ENCODE results near the gene STIM1. TPM values are rescaled to one million over a fixed set of nuclear protein-coding genes. Genes with fewer than 3 reads are reported as not detected.
A peak's percentile ranks its signal among the peaks of the same experiment; 100 is the strongest.

Gene STIM1
- polyA plus RNA-seq, 2 donors = 29.5 to 42.7 TPM

DNA sequence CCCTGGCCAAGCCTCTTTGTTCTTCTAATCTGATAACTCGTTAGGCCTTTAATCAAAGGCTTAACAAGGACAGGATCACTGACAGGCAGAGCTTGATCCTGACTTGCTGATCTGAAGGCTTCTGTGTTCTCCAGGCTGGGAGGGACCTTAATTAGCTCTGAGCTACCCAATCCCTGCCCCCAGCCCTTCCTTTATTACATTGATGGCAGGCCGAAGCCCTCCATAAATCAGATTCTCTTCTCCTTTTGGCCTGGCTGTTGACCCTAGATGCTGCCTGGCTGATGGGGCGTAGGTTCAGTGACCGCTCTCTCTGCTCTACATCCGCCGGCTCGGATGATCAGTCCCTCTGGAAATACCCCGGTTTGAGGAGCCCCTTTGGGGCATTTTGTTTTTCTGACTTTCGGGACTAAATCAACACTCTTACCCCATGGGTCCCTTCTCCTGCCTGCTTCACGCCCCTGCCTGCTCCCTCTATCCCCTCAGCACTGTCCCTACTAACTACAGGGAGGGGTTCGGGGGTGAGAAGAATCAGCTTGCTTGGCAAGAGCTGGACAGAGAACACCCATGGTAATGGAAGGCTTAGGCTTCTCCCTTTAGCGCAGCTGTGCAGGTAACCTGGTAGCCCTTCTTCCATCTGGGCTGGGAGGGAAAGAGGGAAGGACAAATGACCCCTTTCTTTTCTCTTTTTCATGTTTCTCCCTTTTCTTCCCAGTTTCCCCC, 229.1 kb downstream of the STIM1 start:
- peaks cover 24 to 43% of the 10 kb centered on the region in 2 donors for H3K36me3 ChIP-seq (ENCODE audit: control insufficient read depth in 2 of 2, insufficient read depth in 2 of 2, low read length in 1 of 2)
- H3K4me3 ChIP-seq (ENCODE audit: low read depth in 1 of 2, low read length in 2 of 2) = no peak overlapping the region
- no peaks in the 10 kb centered on the region for H3K9me3 ChIP-seq (ENCODE audit: control insufficient read depth in 2 of 2, insufficient read depth in 1 of 2, low read depth in 1 of 2, low read length in 1 of 2)
- no peaks in the 10 kb centered on the region for H3K4me1 ChIP-seq (ENCODE audit: control insufficient read depth in 2 of 2, insufficient read depth in 2 of 2, low read length in 1 of 2)
- WGBS, 2 donors = 90 to 92% methylated on average over 12 of the region's 12 CpGs
- no peaks in the 10 kb centered on the region for H3K27me3 ChIP-seq (ENCODE audit: control insufficient read depth in 1 of 2, insufficient read depth in 2 of 2, low read length in 2 of 2)
- H3K27ac ChIP-seq (ENCODE audit: low read depth in 2 of 2, low read length in 1 of 2) = no peak overlapping the region

DNA sequence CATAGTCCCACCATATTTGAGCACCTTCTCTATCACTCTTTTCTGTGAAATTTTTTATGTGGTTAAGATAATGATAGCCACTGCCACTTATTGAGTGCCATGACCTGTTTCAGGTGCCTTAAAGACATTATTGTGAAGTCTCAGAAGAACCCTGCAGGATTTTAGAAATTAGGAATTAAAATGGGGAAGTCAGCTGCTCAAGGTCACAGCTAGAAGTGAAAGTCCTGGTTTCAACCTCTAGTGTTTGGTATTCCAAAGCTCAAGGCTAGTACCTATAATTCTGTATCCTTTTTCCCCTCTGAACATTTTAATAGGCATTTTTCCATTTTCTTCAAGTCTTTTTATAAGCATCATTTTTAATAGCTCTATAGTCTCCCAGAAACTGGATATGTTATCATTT, 230.1 kb downstream of the STIM1 start:
- no peaks in the 10 kb centered on the region for H3K4me1 ChIP-seq (ENCODE audit: control insufficient read depth in 2 of 2, insufficient read depth in 2 of 2, low read length in 1 of 2)
- H3K27ac ChIP-seq (ENCODE audit: low read depth in 2 of 2, low read length in 1 of 2) = no peak overlapping the region
- no peaks in the 10 kb centered on the region for H3K27me3 ChIP-seq (ENCODE audit: control insufficient read depth in 1 of 2, insufficient read depth in 2 of 2, low read length in 2 of 2)
- H3K4me3 ChIP-seq (ENCODE audit: low read depth in 1 of 2, low read length in 2 of 2) = no peak overlapping the region
- H3K36me3 ChIP-seq (ENCODE audit: control insufficient read depth in 2 of 2, insufficient read depth in 2 of 2, low read length in 1 of 2) = peaks cover 24 to 45% of the 10 kb centered on the region in 2 donors
- H3K9me3 ChIP-seq (ENCODE audit: control insufficient read depth in 2 of 2, insufficient read depth in 1 of 2, low read depth in 1 of 2, low read length in 1 of 2) = no peaks in the 10 kb centered on the region

DNA sequence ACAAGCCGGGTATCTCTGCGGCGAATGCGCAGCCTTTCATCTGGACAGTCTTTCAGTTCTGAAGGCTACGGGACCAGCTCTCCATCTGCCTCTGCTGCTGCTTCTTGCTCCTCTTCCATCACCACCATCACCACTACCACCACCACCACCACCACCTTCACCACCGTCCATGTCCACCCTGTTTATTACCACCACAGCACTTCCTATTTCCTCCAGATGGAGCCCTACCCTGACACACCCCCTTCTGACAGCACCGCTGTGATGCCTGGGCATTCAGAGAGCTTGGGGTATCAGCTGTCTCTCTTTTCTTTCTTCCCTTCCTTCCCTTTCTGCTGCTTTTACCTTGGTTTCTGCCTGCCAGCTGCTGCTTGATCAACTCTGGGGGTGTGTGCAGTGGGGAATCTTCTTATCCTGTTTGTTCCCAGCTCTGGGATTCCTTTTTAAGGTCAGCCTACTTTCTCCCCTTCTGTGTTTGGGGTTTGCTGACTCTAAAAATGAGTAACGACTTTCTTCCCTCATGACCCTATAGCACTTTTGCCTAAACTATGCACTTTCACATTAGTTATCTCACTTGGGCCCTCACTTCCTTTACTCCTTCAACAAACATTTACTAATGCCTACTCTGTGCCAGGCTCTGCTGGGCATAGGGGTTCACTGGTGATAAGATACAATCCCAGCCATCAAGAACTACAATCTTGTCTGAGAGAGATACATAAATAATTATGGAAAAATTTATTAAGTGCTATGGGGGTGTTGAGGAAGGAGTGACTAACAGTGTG, 231.3 kb downstream of the STIM1 start:
- peaks cover 21 to 50% of the 10 kb centered on the region in 2 donors for H3K36me3 ChIP-seq (ENCODE audit: control insufficient read depth in 2 of 2, insufficient read depth in 2 of 2, low read length in 1 of 2)
- H3K27ac ChIP-seq (ENCODE audit: low read depth in 2 of 2, low read length in 1 of 2) = no peak overlapping the region
- no peaks in the 10 kb centered on the region for H3K4me1 ChIP-seq (ENCODE audit: control insufficient read depth in 2 of 2, insufficient read depth in 2 of 2, low read length in 1 of 2)
- 87 to 88% methylated on average over 8 of the region's 8 CpGs for WGBS, 2 donors
- no peaks in the 10 kb centered on the region for H3K27me3 ChIP-seq (ENCODE audit: control insufficient read depth in 1 of 2, insufficient read depth in 2 of 2, low read length in 2 of 2)
- H3K4me3 ChIP-seq (ENCODE audit: low read depth in 1 of 2, low read length in 2 of 2) = no peak overlapping the region
- no peaks in the 10 kb centered on the region for H3K9me3 ChIP-seq (ENCODE audit: control insufficient read depth in 2 of 2, insufficient read depth in 1 of 2, low read depth in 1 of 2, low read length in 1 of 2)

DNA sequence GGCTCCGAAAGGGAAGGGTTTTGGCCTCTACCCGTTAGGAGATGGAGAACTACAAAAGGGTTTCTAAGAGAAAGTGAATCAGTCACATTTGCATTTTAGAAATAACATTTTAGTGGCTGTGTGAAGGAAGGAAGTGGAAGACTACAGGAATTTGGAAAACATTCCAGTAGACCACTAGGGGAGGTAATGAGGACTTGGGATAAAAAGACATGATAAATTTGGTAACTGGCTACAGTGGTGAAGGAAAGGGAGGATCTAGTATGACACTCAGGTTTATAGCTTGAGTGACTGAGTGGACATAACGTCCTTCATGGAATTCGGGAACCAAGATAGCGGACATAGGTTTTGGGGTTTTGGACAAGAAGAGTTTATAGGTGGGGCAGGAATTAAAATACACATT, 232.1 kb downstream of the STIM1 start:
- Histone ChIP-seq H3K27me3 (ENCODE audit: control insufficient read depth in 1 of 2, insufficient read depth in 2 of 2, low read length in 2 of 2) (no peaks in the 10 kb centered on the region), H3K4me3 (ENCODE audit: low read depth in 1 of 2, low read length in 2 of 2) (no peak overlapping the region), H3K4me1 (ENCODE audit: control insufficient read depth in 2 of 2, insufficient read depth in 2 of 2, low read length in 1 of 2) (no peaks in the 10 kb centered on the region), H3K27ac (ENCODE audit: low read depth in 2 of 2, low read length in 1 of 2) (no peak overlapping the region), H3K36me3 (ENCODE audit: control insufficient read depth in 2 of 2, insufficient read depth in 2 of 2, low read length in 1 of 2) (peaks cover 19 to 44% of the 10 kb centered on the region in 2 donors), H3K9me3 (ENCODE audit: control insufficient read depth in 2 of 2, insufficient read depth in 1 of 2, low read depth in 1 of 2, low read length in 1 of 2) (no peaks in the 10 kb centered on the region)
- WGBS, 2 donors = 95% methylated on average over 5 of the region's 5 CpGs

DNA sequence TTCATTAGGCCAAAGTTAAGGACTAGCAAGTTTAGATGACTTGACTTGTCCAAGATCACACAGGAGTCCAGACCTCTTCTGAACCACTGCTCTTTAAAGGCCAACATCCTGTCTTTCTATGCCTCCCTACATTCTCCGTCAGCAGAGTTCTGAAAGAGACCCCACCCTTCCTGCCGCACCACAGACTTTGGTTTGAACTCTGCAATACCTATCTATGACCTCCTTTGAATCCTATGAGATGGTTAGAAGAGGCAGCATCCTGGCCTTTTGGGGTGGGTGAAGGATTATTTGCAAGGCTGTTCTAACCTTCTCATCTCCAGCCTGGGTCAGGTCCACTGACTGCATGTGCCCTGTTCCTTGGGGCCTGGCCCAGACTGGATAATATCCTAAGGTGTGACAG, 234.8 kb downstream of the STIM1 start:
- H3K4me3 ChIP-seq (ENCODE audit: low read depth in 1 of 2, low read length in 2 of 2) = no peak overlapping the region
- H3K4me1 ChIP-seq (ENCODE audit: control insufficient read depth in 2 of 2, insufficient read depth in 2 of 2, low read length in 1 of 2) = peaks cover 0 to 2% of the 10 kb centered on the region in 2 donors
- H3K27me3 ChIP-seq (ENCODE audit: control insufficient read depth in 1 of 2, insufficient read depth in 2 of 2, low read length in 2 of 2) = no peaks in the 10 kb centered on the region
- 76 to 84% methylated on average over 2 of the region's 2 CpGs for WGBS, 2 donors
- no peak overlapping the region for H3K27ac ChIP-seq (ENCODE audit: low read depth in 2 of 2, low read length in 1 of 2)
- H3K9me3 ChIP-seq (ENCODE audit: control insufficient read depth in 2 of 2, insufficient read depth in 1 of 2, low read depth in 1 of 2, low read length in 1 of 2) = no peaks in the 10 kb centered on the region
- H3K36me3 ChIP-seq (ENCODE audit: control insufficient read depth in 2 of 2, insufficient read depth in 2 of 2, low read length in 1 of 2) = peaks cover 14 to 26% of the 10 kb centered on the region in 2 donors

DNA sequence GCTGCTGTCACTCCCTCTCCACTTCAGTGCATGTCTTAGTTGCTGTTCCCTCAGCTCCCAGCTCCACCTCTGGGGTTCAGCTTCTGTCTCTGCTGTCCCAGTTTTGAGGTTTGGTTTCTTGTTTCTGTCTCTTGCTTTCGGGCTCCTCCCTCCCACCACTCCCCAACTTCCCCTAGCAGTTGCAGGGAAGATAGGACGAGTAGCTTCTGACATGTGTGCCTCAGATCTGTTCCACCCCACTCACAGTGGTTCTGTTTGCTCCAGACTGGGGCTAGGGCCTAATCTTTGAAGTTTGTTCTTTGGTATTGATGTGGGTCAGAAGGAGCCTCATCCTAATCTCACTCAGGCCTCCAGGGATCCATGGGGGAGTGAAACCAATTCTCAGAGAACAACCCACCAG, 236.6 kb downstream of the STIM1 start:
- Histone ChIP-seq H3K4me3 (ENCODE audit: low read depth in 1 of 2, low read length in 2 of 2) (no peak overlapping the region), H3K9me3 (ENCODE audit: control insufficient read depth in 2 of 2, insufficient read depth in 1 of 2, low read depth in 1 of 2, low read length in 1 of 2) (no peaks in the 10 kb centered on the region), H3K27ac (ENCODE audit: low read depth in 2 of 2, low read length in 1 of 2) (no peak overlapping the region), H3K27me3 (ENCODE audit: control insufficient read depth in 1 of 2, insufficient read depth in 2 of 2, low read length in 2 of 2) (no peaks in the 10 kb centered on the region), H3K36me3 (ENCODE audit: control insufficient read depth in 2 of 2, insufficient read depth in 2 of 2, low read length in 1 of 2) (peaks cover 3 to 15% of the 10 kb centered on the region in 2 donors), H3K4me1 (ENCODE audit: control insufficient read depth in 2 of 2, insufficient read depth in 2 of 2, low read length in 1 of 2) (peaks cover 0 to 2% of the 10 kb centered on the region in 2 donors)
- 27 to 57% methylated on average over 2 of the region's 2 CpGs for WGBS, 2 donors

DNA sequence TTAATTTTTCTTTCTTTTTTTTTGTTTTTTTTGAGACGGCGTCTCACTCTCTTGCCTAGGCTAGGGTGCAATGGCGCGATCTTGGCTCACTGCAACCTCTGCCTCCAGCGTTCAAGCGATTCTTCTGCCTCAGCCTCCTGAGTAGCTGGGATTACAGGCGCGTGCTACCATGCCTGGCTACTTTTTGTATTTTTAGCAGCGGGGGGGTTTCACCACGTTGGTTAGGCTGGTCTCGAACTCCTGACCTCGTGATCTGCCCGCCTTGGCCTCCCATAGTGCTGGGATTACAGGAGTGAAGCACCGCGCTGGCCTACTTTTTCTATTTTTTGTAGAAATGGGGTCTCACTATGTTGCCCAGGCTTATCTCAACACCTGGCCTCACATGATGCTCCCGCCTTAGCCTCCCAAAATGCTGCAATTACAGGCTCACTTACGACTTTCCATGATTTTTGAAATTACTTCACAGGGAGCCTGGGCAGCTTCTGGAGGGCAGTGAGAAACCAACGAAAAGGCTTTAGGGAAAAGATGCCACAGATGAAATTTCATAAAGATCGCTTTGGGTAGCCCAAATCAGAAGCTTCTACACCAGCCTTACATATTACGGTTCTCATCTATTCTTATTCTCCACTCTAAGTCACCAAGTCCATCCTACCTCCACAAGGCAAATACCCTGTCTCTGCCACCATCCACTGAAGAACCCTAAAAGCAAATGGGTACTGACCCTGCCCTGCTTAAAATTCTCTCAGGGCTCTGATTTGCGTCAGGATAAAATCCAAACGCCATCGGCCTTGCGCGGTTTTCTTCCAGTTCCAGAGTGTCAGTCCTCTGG, 238.3 kb downstream of the STIM1 start:
- no peaks in the 10 kb centered on the region for H3K9me3 ChIP-seq (ENCODE audit: control insufficient read depth in 2 of 2, insufficient read depth in 1 of 2, low read depth in 1 of 2, low read length in 1 of 2)
- H3K36me3 ChIP-seq (ENCODE audit: control insufficient read depth in 2 of 2, insufficient read depth in 2 of 2, low read length in 1 of 2) = peaks cover 0 to 10% of the 10 kb centered on the region in 2 donors
- no peaks in the 10 kb centered on the region for H3K27me3 ChIP-seq (ENCODE audit: control insufficient read depth in 1 of 2, insufficient read depth in 2 of 2, low read length in 2 of 2)
- H3K4me1 ChIP-seq (ENCODE audit: control insufficient read depth in 2 of 2, insufficient read depth in 2 of 2, low read length in 1 of 2) = peaks cover 0 to 2% of the 10 kb centered on the region in 2 donors
- H3K27ac ChIP-seq (ENCODE audit: low read depth in 2 of 2, low read length in 1 of 2) = peak overlapping the region; percentile 93 to 99
- WGBS, 2 donors = 70 to 71% methylated on average over 25 of the region's 25 CpGs
- H3K4me3 ChIP-seq (ENCODE audit: low read depth in 1 of 2, low read length in 2 of 2) = peak overlapping the region; percentile 66 to 88

DNA sequence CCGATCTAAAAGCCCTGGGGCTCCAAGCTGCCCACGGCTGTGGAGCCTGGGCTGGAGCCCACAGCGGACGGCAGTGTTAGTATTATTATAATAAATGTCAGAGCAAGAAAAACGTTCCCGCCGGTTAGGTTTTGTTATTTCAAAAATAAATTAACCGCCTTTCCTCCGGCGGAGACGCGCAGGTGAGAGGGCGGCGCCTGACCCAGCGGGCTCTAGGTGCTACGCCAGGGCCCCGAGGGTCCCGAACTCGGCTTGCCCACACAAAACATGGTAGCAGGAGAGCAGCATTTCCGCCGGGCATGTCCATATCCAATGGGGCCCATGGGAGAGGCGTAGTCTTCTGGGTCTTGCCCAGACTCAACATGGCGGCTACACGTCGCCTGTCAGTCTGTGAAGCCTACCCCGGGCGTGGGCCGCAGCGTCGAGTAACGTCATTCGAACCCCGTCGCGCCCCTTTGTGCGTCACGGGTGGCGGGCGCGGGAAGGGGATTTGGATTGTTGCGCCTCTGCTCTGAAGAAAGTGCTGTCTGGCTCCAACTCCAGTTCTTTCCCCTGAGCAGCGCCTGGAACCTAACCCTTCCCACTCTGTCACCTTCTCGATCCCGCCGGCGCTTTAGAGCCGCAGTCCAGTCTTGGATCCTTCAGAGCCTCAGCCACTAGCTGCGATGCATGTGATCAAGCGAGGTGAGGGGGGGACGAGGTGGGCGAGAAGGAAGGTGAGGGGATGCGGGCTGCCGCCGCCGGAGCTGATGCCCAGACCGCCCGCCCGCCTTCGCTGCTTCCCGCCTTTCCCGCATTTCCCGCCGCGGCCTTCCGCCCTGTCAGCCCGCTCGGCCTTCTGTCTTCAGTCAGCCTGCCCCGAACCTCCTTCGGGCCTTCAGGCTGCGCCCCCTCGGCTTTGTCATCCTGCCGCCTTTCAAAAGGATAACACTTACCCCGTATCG, 239.2 kb downstream of the STIM1 start, which contains the start of gene RRM1:
Gene RRM1, plus strand, starts transcription at position 452 of the 944 bp plus-strand sequence. Its CDS starts 214 bp downstream, at position 666.
- peak within 1 kb of the TSS; percentile 93 to 99 for H3K27ac ChIP-seq (ENCODE audit: low read depth in 2 of 2, low read length in 1 of 2)
- H3K4me3 ChIP-seq (ENCODE audit: low read depth in 1 of 2, low read length in 2 of 2) = peak within 1 kb of the TSS; percentile 66 to 88
- H3K9me3 ChIP-seq (ENCODE audit: control insufficient read depth in 2 of 2, insufficient read depth in 1 of 2, low read depth in 1 of 2, low read length in 1 of 2) = no peaks in the 10 kb centered on the region
- WGBS, 2 donors = 0% methylated on average over 65 to 74 of the region's 74 CpGs
- H3K4me1 ChIP-seq (ENCODE audit: control insufficient read depth in 2 of 2, insufficient read depth in 2 of 2, low read length in 1 of 2) = peaks cover 0 to 2% of the 10 kb centered on the region in 2 donors
- H3K36me3 ChIP-seq (ENCODE audit: control insufficient read depth in 2 of 2, insufficient read depth in 2 of 2, low read length in 1 of 2) = peaks cover 0 to 10% of the 10 kb centered on the region in 2 donors
- H3K27me3 ChIP-seq (ENCODE audit: control insufficient read depth in 1 of 2, insufficient read depth in 2 of 2, low read length in 2 of 2) = no peaks in the 10 kb centered on the region
